ENCODE measurements around the gene SP110. TPM values are rescaled to one million over a fixed set of nuclear protein-coding genes. Genes with fewer than 3 reads are reported as not detected.

The SP110 gene
- total RNA-seq, 1 donor from 2014 or later = 14.8 TPM

DNA sequence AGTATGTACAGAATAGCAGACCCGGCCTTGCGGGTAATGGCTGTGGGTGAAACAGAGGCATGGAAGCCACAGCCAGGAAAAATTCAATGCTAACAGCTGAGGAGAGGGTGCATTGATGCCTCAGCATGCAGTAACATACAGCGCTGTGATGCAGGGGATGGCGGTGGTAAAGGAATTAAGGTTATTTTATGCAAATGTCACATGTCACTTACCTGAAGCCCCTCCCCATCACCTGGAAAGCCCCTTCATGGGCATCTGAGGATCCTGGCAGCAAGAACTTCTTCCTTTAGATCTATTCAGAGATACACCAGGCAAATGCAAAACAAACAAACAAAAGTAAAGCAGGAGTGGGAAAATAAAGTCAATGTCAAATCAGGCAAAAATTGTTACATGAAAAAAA lies 1.7 kb upstream of the SP110 start:
- TF ChIP-seq, protein P1, sequence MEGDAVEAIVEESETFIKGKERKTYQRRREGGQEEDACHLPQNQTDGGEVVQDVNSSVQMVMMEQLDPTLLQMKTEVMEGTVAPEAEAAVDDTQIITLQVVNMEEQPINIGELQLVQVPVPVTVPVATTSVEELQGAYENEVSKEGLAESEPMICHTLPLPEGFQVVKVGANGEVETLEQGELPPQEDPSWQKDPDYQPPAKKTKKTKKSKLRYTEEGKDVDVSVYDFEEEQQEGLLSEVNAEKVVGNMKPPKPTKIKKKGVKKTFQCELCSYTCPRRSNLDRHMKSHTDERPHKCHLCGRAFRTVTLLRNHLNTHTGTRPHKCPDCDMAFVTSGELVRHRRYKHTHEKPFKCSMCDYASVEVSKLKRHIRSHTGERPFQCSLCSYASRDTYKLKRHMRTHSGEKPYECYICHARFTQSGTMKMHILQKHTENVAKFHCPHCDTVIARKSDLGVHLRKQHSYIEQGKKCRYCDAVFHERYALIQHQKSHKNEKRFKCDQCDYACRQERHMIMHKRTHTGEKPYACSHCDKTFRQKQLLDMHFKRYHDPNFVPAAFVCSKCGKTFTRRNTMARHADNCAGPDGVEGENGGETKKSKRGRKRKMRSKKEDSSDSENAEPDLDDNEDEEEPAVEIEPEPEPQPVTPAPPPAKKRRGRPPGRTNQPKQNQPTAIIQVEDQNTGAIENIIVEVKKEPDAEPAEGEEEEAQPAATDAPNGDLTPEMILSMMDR (IDR thresholded peaks at IDR 0.05; ENCODE audit: insufficient read depth, low read length, poor library complexity, severe bottlenecking) = no peak
- no peak for DNase-seq (ENCODE audit: low read depth)
- H3K36me3 ChIP-seq (ENCODE audit: control insufficient read depth, insufficient read depth, low read length) = no peaks in the 10 kb centered on the region
- H3K4me3 ChIP-seq (ENCODE audit: low read depth, low read length) = no peak overlapping the region
- H3K27me3 ChIP-seq (ENCODE audit: control insufficient read depth, insufficient read depth, low read length) = no peaks in the 10 kb centered on the region

DNA sequence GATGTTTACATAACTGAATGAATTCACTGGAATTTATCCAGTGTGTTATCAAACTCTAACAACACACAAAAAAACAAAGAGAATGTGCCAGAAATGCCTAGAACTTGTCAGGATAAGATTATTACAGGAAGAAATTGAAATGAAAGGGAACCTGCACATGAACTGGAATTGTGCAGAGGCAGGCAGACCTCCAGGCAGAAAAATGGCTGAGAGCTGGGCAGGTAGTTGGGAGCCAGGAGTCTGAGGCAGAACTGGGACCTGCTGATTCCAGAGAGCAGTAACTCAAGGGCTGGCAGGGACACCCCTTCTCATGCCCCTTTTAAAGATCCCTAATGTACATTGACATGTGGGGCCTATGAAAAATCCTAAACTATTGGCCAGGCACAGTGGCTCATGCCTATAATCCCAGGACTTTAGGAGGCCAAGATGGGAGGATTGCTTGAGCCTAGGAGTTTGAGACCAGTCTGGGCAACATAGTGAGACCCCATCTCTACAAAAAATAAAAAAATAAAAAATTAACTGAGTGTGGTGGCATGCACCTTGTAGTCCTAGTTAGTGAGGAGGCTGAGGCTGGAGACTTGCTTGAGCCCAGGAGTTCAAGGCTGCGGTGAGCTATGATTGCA lies 674 bp upstream of the SP110 start:
- peak overlapping the region; percentile 73 for H3K4me3 ChIP-seq (ENCODE audit: low read depth, low read length)
- H3K27me3 ChIP-seq (ENCODE audit: control insufficient read depth, insufficient read depth, low read length) = no peaks in the 10 kb centered on the region
- DNase-seq (ENCODE audit: low read depth) = no peak
- TF ChIP-seq, protein P1 (IDR thresholded peaks at IDR 0.05; ENCODE audit: insufficient read depth, low read length, poor library complexity, severe bottlenecking) = no peak
- H3K36me3 ChIP-seq (ENCODE audit: control insufficient read depth, insufficient read depth, low read length) = no peaks in the 10 kb centered on the region

DNA sequence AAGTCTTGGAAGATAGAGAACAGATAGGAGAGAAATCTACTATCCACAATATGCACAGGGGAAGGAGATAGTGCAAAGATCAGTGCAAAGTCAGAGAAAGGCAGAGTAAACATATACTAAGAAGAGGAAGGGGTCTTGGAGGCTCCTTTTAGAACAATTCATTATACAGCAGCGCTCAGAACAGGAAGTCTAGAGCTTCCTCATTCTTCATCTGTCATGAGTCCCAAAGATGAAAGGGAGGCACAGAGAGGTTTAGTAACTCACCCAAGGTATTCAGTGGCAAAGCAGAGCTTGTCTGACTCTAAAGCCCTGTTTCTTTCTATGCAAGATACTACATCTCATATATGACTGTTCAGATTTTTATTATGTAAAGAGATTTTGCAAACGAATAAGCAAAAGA lies 1.4 kb downstream of the SP110 start:
- no peak for DNase-seq (ENCODE audit: low read depth)
- H3K27me3 ChIP-seq (ENCODE audit: control insufficient read depth, insufficient read depth, low read length) = no peaks in the 10 kb centered on the region

DNA sequence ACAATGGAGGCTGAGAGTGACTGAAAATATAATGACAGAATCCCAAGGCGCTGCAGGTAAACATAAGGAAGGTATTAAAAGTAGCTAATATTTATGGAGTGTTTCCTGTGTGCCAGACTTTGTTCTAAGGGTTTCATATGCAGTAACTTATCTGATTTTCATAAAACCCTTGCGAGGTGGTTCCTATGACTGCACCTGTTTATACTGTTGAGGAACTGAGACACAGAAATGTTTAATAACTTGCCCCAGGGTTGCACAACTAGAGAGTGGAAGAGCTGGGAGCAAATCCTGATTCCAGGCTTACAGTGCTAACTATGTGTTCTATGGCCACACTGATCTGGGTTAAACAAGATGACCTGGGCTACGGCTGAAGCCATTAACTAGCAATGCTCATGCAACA lies 2.4 kb downstream of the SP110 start:
- Histone ChIP-seq H3K27me3 (ENCODE audit: control insufficient read depth, insufficient read depth, low read length) (no peaks in the 10 kb centered on the region), H3K36me3 (ENCODE audit: control insufficient read depth, insufficient read depth, low read length) (no peaks in the 10 kb centered on the region), H3K4me3 (ENCODE audit: low read depth, low read length) (no peak overlapping the region)
- TF ChIP-seq, protein P1 (IDR thresholded peaks at IDR 0.05; ENCODE audit: insufficient read depth, low read length, poor library complexity, severe bottlenecking) = no peak
- DNase-seq (ENCODE audit: low read depth) = no peak

More for the DNA sequence above, 1.4 kb downstream of the SP110 start:
- Histone ChIP-seq H3K36me3 (ENCODE audit: control insufficient read depth, insufficient read depth, low read length) (no peaks in the 10 kb centered on the region), H3K4me3 (ENCODE audit: low read depth, low read length) (no peak overlapping the region)
- TF ChIP-seq, protein P1 (IDR thresholded peaks at IDR 0.05; ENCODE audit: insufficient read depth, low read length, poor library complexity, severe bottlenecking) = no peak

DNA sequence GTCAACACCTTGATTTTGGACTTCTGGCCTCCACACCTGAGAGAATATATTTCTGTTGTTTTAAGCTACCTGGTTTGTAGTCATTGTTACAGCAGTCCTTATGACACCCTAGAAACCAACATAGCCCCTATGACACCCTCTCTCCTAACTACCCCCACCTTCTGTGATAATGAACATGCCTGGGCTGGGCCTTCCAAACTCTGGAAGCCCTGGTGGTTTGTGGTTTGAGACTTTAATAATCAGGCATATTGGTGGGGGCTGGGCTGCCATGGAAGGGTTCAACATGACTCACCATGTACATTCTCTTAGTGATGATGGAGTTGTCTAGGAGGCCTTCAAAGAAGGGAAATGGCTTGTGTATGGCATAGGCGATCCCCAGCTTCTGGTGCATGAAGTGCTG lies 3.3 kb downstream of the SP110 start:
- no peak overlapping the region for H3K4me3 ChIP-seq (ENCODE audit: low read depth, low read length)
- no peak for DNase-seq (ENCODE audit: low read depth)
- TF ChIP-seq, protein P1 (IDR thresholded peaks at IDR 0.05; ENCODE audit: insufficient read depth, low read length, poor library complexity, severe bottlenecking) = no peak
- no peaks in the 10 kb centered on the region for H3K27me3 ChIP-seq (ENCODE audit: control insufficient read depth, insufficient read depth, low read length)
- no peaks in the 10 kb centered on the region for H3K36me3 ChIP-seq (ENCODE audit: control insufficient read depth, insufficient read depth, low read length)

DNA sequence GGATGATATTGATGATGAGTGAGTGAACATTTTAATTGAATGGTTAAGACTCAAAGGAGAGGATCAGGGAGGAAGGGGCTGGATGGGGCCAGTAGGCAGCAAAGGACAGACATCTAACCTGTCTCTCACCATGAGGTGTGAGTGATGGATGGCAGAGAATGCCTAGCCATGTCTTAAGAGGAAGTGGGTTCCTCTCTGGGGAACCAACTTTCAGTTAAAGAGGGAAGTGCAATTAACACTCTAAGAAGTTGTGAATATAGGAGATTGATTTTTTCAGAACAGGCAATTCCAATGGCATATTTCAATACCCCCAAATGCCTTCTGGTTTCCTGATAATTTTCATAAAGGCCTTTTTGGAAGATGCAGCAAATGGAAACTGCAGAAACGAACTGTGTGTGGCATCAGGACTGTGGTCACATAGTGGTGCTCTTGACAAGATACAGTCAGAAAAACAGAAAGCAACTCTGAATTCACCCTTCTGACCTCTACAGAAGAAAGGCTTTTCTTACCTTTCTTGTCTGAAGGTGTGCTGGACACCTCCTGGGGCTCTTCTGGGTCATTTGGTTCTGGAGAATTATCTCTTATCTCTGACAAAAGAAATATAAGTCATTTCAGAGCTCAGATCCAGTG lies 10.2 kb downstream of the SP110 start:
- TF ChIP-seq, protein P1 (IDR thresholded peaks at IDR 0.05; ENCODE audit: insufficient read depth, low read length, poor library complexity, severe bottlenecking) = no peak
- Histone ChIP-seq H3K36me3 (ENCODE audit: control insufficient read depth, insufficient read depth, low read length) (no peaks in the 10 kb centered on the region), H3K27me3 (ENCODE audit: control insufficient read depth, insufficient read depth, low read length) (no peaks in the 10 kb centered on the region), H3K4me3 (ENCODE audit: low read depth, low read length) (no peak overlapping the region)
- no peak for DNase-seq (ENCODE audit: low read depth)

Data from kidney epithelial cell (primary cell).